ENCODE measurements around the gene TEC.

Gene TEC

DNA sequence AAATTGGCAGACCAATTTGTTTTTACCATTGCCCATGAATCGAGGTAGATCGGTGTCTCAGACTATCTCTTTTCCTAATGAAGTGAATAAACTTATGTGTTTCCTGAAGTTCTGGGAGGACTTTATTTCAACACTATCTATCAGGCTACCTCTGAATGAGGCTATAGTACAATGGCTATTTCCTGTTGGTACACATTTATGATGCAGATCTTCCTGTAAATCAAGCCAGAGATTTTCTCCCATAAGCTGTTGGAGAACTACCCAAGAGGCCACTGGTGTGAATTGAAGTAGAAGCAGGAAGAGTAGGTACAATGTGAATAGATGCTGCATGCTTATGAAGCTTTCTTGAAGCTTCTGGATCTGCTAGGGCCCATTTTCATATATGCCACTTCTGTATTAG is 151.6 kb downstream of the TEC start:
- Histone ChIP-seq H3K9me3 (ENCODE audit: insufficient read depth, low read depth, low read length) (no peaks in the 10 kb centered on the region), H3K4me3 (ENCODE audit: low read length, poor library complexity, severe bottlenecking) (no peak overlapping the region), H4K20me1 (ENCODE audit: insufficient read depth, low read length, poor library complexity, severe bottlenecking) (no peaks in the 10 kb centered on the region), H2AFZ (ENCODE audit: low read length) (no peak overlapping the region), H3K9ac (ENCODE audit: low read depth, low read length, poor library complexity, severe bottlenecking) (no peak overlapping the region), H3K36me3 (ENCODE audit: insufficient read depth, low read length) (no peaks in the 10 kb centered on the region), H3K4me2 (ENCODE audit: low read depth, low read length, poor library complexity, severe bottlenecking) (no peak overlapping the region), H3F3A (ENCODE audit: low read depth) (no peaks in the 10 kb centered on the region), H3K27me3 (ENCODE audit: insufficient read depth, low read length, poor library complexity, severe bottlenecking) (no peaks in the 10 kb centered on the region), H3K9me2 (replicated peaks; ENCODE audit: low read depth, low read length) (no peaks in the 10 kb centered on the region), H3K79me2 (ENCODE audit: insufficient read depth, low read length) (no peaks in the 10 kb centered on the region), H3K4me1 (ENCODE audit: insufficient read depth, low read length, poor library complexity, severe bottlenecking) (peaks cover 39% of the 10 kb centered on the region)
- TF ChIP-seq, protein P1, sequence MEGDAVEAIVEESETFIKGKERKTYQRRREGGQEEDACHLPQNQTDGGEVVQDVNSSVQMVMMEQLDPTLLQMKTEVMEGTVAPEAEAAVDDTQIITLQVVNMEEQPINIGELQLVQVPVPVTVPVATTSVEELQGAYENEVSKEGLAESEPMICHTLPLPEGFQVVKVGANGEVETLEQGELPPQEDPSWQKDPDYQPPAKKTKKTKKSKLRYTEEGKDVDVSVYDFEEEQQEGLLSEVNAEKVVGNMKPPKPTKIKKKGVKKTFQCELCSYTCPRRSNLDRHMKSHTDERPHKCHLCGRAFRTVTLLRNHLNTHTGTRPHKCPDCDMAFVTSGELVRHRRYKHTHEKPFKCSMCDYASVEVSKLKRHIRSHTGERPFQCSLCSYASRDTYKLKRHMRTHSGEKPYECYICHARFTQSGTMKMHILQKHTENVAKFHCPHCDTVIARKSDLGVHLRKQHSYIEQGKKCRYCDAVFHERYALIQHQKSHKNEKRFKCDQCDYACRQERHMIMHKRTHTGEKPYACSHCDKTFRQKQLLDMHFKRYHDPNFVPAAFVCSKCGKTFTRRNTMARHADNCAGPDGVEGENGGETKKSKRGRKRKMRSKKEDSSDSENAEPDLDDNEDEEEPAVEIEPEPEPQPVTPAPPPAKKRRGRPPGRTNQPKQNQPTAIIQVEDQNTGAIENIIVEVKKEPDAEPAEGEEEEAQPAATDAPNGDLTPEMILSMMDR (conservative IDR thresholded peaks at IDR 0.05; ENCODE audit: low read length), result no peak
- TF ChIP-seq EZH2phosphoT487 (IDR thresholded peaks at IDR 0.05; ENCODE audit: borderline replicate concordance), result no peak

DNA sequence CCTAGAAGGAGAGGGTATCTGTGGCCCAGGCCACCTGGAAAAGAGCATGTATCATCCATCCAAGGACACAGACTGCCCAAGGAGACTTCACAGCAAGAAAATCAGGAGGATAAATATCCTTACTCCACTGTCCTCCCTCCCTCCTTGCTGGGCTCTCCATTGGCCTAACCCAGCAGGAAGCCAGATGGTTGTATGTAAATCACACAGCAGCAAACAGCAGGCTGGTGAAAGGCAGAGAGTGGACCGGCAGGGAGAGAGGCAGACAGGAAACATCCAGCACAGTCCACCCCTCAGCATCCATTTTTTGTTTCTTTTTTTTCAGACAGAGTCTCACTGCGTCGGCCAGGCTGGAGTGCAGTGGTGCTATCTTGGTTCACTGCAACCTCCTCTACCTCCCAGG is 153.1 kb downstream of the TEC start:
- Histone ChIP-seq H4K20me1 (ENCODE audit: insufficient read depth, low read length, poor library complexity, severe bottlenecking) (no peaks in the 10 kb centered on the region), H3K9me3 (ENCODE audit: insufficient read depth, low read depth, low read length) (no peaks in the 10 kb centered on the region), H3K9me2 (replicated peaks; ENCODE audit: low read depth, low read length) (no peaks in the 10 kb centered on the region), H3K27me3 (ENCODE audit: insufficient read depth, low read length, poor library complexity, severe bottlenecking) (no peaks in the 10 kb centered on the region), H2AFZ (ENCODE audit: low read length) (no peak overlapping the region), H3K4me2 (ENCODE audit: low read depth, low read length, poor library complexity, severe bottlenecking) (no peak overlapping the region), H3K79me2 (ENCODE audit: insufficient read depth, low read length) (no peaks in the 10 kb centered on the region), H3F3A (ENCODE audit: low read depth) (no peaks in the 10 kb centered on the region), H3K4me3 (ENCODE audit: low read length, poor library complexity, severe bottlenecking) (no peak overlapping the region), H3K36me3 (ENCODE audit: insufficient read depth, low read length) (no peaks in the 10 kb centered on the region), H3K4me1 (ENCODE audit: insufficient read depth, low read length, poor library complexity, severe bottlenecking) (peaks cover 46% of the 10 kb centered on the region), H3K9ac (ENCODE audit: low read depth, low read length, poor library complexity, severe bottlenecking) (no peak overlapping the region)
- no peak for TF ChIP-seq EZH2phosphoT487 (IDR thresholded peaks at IDR 0.05; ENCODE audit: borderline replicate concordance)
- TF ChIP-seq, protein P1 (conservative IDR thresholded peaks at IDR 0.05; ENCODE audit: low read length), result no peak

DNA sequence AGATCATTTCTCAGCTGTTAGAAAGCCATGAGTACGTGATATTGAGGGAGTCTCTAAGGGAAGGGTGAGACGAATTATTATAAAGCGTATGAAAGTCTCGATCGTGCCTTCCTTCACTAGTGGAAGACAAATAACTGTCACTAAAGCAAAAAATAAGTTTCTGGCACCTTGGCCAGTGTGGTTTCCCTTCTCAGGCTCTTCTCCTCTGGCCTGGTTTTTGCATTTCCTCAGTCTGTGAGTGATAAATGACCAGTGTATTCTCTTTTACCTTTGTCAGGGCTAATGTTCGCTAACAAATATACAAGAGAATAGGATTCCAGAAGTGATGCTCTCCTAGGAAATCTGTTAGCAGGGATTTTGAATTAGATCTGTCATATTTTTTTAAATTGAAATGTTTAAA is 155.2 kb downstream of the TEC start:
- Histone ChIP-seq H3K79me2 (ENCODE audit: insufficient read depth, low read length) (no peaks in the 10 kb centered on the region), H3K9ac (ENCODE audit: low read depth, low read length, poor library complexity, severe bottlenecking) (peak overlapping the region; percentile 71), H2AFZ (ENCODE audit: low read length) (peak overlapping the region; percentile 86), H3K4me3 (ENCODE audit: low read length, poor library complexity, severe bottlenecking) (peak overlapping the region; percentile 74), H3K9me2 (replicated peaks; ENCODE audit: low read depth, low read length) (no peaks in the 10 kb centered on the region), H3K9me3 (ENCODE audit: insufficient read depth, low read depth, low read length) (no peaks in the 10 kb centered on the region), H3K36me3 (ENCODE audit: insufficient read depth, low read length) (no peaks in the 10 kb centered on the region), H3K4me2 (ENCODE audit: low read depth, low read length, poor library complexity, severe bottlenecking) (peak overlapping the region; percentile 81), H3F3A (ENCODE audit: low read depth) (no peaks in the 10 kb centered on the region), H4K20me1 (ENCODE audit: insufficient read depth, low read length, poor library complexity, severe bottlenecking) (no peaks in the 10 kb centered on the region), H3K4me1 (ENCODE audit: insufficient read depth, low read length, poor library complexity, severe bottlenecking) (peaks cover 52% of the 10 kb centered on the region), H3K27me3 (ENCODE audit: insufficient read depth, low read length, poor library complexity, severe bottlenecking) (no peaks in the 10 kb centered on the region)
- TF ChIP-seq EZH2phosphoT487 (IDR thresholded peaks at IDR 0.05; ENCODE audit: borderline replicate concordance), result no peak
- TF ChIP-seq, protein P1 (conservative IDR thresholded peaks at IDR 0.05; ENCODE audit: low read length), result no peak

All from Loucy (cell line).